HCT116 (cell line): ENCODE results near the gene MRPL1. TPM values are rescaled to one million over a fixed set of nuclear protein-coding genes. Genes with fewer than 3 reads are reported as not detected.

ENCODE experiments used
- ATAC-seq: fragments of 200-7000 bp; cut with Tn5 transposase; 2 replicates; pipeline ENCODE4 v1.9.1; 2020; ENCODE audit warnings: mild to moderate bottlenecking, moderate library complexity
- BruUV-seq: library from RNA; stranded (reverse); fragments of 400-500 nt; replicated peaks from 2 replicates; lab custom pipeline; 2021; lab: Mats Ljungman, UMichigan
- CTCF ChIA-PET: fragments of 300-600 bp; sonication (Branson Sonifier 250); formaldehyde crosslinking; loops from one replicate; lab custom pipeline; 2021; ENCODE audit warnings: antibody characterized with exemption; lab: Charles Lee
- POLR2A ChIA-PET: fragments of 300-600, 350-600 bp; sonication (Branson Sonifier 250); formaldehyde crosslinking; loops from one replicate; lab custom pipeline; 2021; ENCODE audit warnings: antibody characterized with exemption; lab: Charles Lee
- RAD21 ChIA-PET, 2 experiments: fragments of 300-600 bp; sonication (Branson Sonifier 250); formaldehyde crosslinking; loops; one replicate each; lab custom pipeline; 2023; ENCODE audit warnings: low total read pairs in 2 of 2; ENCODE audit not compliant: uncharacterized antibody in 2 of 2, unreplicated experiment in 2 of 2, low non-redundant PET in 1 of 2; lab: Charles Lee
- DNase-seq: peaks from one replicate; pipeline ENCODE4 v3.0.0-alpha.2; 2010; ENCODE audit warnings: low read depth, low spot score
- H2AFZ ChIP-seq: fragments of 200-600 bp; shearing (Covaris generic), sonication (generic); 2 replicates; pipeline ENCODE4 v1.6.1; 2017; ENCODE audit warnings: low read depth, mixed run types, mixed read lengths, antibody characterized with exemption, low read length; ENCODE audit not compliant: poor library complexity, severe bottlenecking
- H3K27ac ChIP-seq: 2 replicates; pipeline ENCODE4 v1.5.1; 2012; ENCODE audit warnings: low read depth, low read length
- H3K27me3 ChIP-seq: fragments of 200-600 bp; sonication (generic); 2 replicates; pipeline ENCODE4 v1.6.1; 2016; ENCODE audit warnings: mixed run types, low read length, mixed read lengths; ENCODE audit not compliant: insufficient read depth
- H3K36me3 ChIP-seq, 2 experiments: fragments of 200-500 bp in 1 of 2; fragments of 200-600 bp in 1 of 2; sonication (Bioruptor generic) in 1 of 2; sonication (generic) in 1 of 2; 2 replicates each; pipeline versions ENCODE4 v1.5.1 to v1.6.1; 2014 to 2016; ENCODE audit warnings: low read length in 2 of 2, inconsistent platforms in 1 of 2, mixed read lengths in 1 of 2, mixed run types in 1 of 2; ENCODE audit not compliant: insufficient read depth in 2 of 2, control insufficient read depth in 1 of 2
- H3K4me1 ChIP-seq, 2 experiments: fragments of 200-600 bp in 1 of 2; sonication (generic) in 1 of 2; 2 replicates each; pipeline versions ENCODE4 v1.5.1 to v1.6.1; 2012 to 2017; ENCODE audit warnings: low read length in 2 of 2, inconsistent platforms in 1 of 2, mild to moderate bottlenecking in 1 of 2, mixed read lengths in 1 of 2, mixed run types in 1 of 2, moderate library complexity in 1 of 2; ENCODE audit not compliant: insufficient read depth in 2 of 2, control insufficient read depth in 1 of 2
- H3K4me2 ChIP-seq: fragments of 200-600 bp; sonication (generic); 2 replicates; pipeline ENCODE4 v1.6.1; 2017; ENCODE audit warnings: mixed run types, low read length, mixed read lengths
- H3K4me3 ChIP-seq, 2 experiments: fragments of 200-600 bp in 1 of 2; sonication (generic) in 1 of 2; replicated peaks in 1 of 2; 2 replicates each; pipeline ENCODE4 v1.5.1; 2011 to 2016; ENCODE audit warnings: low read length in 2 of 2, control low read depth in 1 of 2, low read depth in 1 of 2, mild to moderate bottlenecking in 1 of 2, mixed read lengths in 1 of 2, mixed run types in 1 of 2
- H3K79me2 ChIP-seq: fragments of 200-600 bp; sonication (generic); 2 replicates; pipeline ENCODE4 v1.6.1; 2017; ENCODE audit warnings: mild to moderate bottlenecking, mixed run types, low read length, moderate library complexity, mixed read lengths; ENCODE audit not compliant: insufficient read depth
- H3K9ac ChIP-seq: fragments of 200-600 bp; sonication (generic); 2 replicates; pipeline ENCODE4 v1.6.1; 2016; ENCODE audit warnings: low read length, mixed read lengths
- H3K9me2 ChIP-seq: fragments of 200-600 bp; sonication (generic), shearing (Covaris generic); 2 replicates; pipeline ENCODE4 v1.6.1; 2017; ENCODE audit warnings: mixed run types, mild to moderate bottlenecking, moderate library complexity; ENCODE audit not compliant: insufficient read depth
- H3K9me3 ChIP-seq, 2 experiments: fragments of 200-500 bp in 1 of 2; fragments of 200-600 bp in 1 of 2; sonication (Bioruptor generic) in 1 of 2; sonication (generic) in 1 of 2; 2 replicates each; pipeline ENCODE4 v1.6.1; 2014 to 2017; ENCODE audit warnings: low read length in 2 of 2, mixed read lengths in 2 of 2, inconsistent platforms in 1 of 2, low read depth in 1 of 2, mild to moderate bottlenecking in 1 of 2, mixed run types in 1 of 2, moderate library complexity in 1 of 2; ENCODE audit not compliant: control insufficient read depth in 1 of 2, insufficient read depth in 1 of 2
- H4K20me1 ChIP-seq: fragments of 200-600 bp; sonication (generic), shearing (Covaris generic); 2 replicates; pipeline ENCODE4 v1.6.1; 2017; ENCODE audit warnings: mixed run types, mild to moderate bottlenecking, moderate library complexity; ENCODE audit not compliant: insufficient read depth
- ATF3 ChIP-seq: IDR thresholded peaks from 2 replicates; pipeline ENCODE4 v1.6.1; 2012
- CBX3 ChIP-seq: IDR thresholded peaks from 2 replicates; pipeline ENCODE4 v1.6.1; 2012; ENCODE audit warnings: low read depth
- CEBPB ChIP-seq: IDR thresholded peaks from 2 replicates; pipeline ENCODE4 v1.6.1; 2012; ENCODE audit warnings: low read depth
- CTCF ChIP-seq, 3 experiments: fragments of 200-600 bp in 1 of 3; sonication (generic) in 1 of 3; IDR thresholded peaks in 2 of 3; conservative IDR thresholded peaks in 1 of 3; 2 replicates each; pipeline ENCODE4 v1.5.1; 2012 to 2017; ENCODE audit warnings: low read depth in 2 of 3, low read length in 2 of 3, antibody characterized with exemption in 1 of 3, borderline replicate concordance in 1 of 3, control low read depth in 1 of 3, mild to moderate bottlenecking in 1 of 3, mixed read lengths in 1 of 3, mixed run types in 1 of 3, moderate library complexity in 1 of 3; ENCODE audit not compliant: insufficient read depth in 1 of 3
- EGR1 ChIP-seq: IDR thresholded peaks from 2 replicates; pipeline ENCODE4 v1.6.1; 2012; ENCODE audit warnings: low read depth
- ELF1 ChIP-seq: IDR thresholded peaks from 2 replicates; pipeline ENCODE4 v1.6.1; 2012; ENCODE audit warnings: low read depth, borderline replicate concordance
- EZH2 ChIP-seq: fragments of 200-600 bp; sonication (generic); IDR thresholded peaks from 2 replicates; pipeline ENCODE4 v1.6.1; 2017; ENCODE audit warnings: antibody characterized with exemption, mixed run types
- EZH2phosphoT487 ChIP-seq: fragments of 200-600 bp; IDR thresholded peaks from 2 replicates; pipeline ENCODE4 v1.6.1; 2018; ENCODE audit warnings: antibody characterized with exemption, borderline replicate concordance
- JUND ChIP-seq: IDR thresholded peaks from 2 replicates; pipeline ENCODE4 v1.6.1; 2012
- MAX ChIP-seq: IDR thresholded peaks from 2 replicates; pipeline ENCODE4 v1.6.1; 2012
- SIN3A ChIP-seq: IDR thresholded peaks from 2 replicates; pipeline ENCODE4 v1.6.1; 2012; ENCODE audit warnings: low read depth
- SRF ChIP-seq: IDR thresholded peaks from 2 replicates; pipeline ENCODE4 v1.6.1; 2012; ENCODE audit warnings: low read depth
- ZFX ChIP-seq: fragments of 450-650 bp; IDR thresholded peaks from 2 replicates; pipeline ENCODE4 v1.6.1; 2017
- intact Hi-C: fragments of 100-400 bp; cut with micrococcal nuclease; formaldehyde crosslinking; loops from 2 replicates; pipeline ENCODE4 v1.10.0; 2022
- total RNA-seq: library from RNA; stranded (reverse); gene quantifications from one replicate; pipeline ENCODE4 v1.2.1, GENCODE V29; 2021; ENCODE audit not compliant: unreplicated experiment

MRPL1 gene
- total RNA-seq, 1 experiment from 2014 or later, result 54.9 TPM

- Histone ChIP-seq H3K79me2 (no peaks in the 10 kb centered on the region), H3K9me3 (no peaks in the 10 kb centered on the region), H3K27me3 (no peaks in the 10 kb centered on the region), H3K4me3 (no peak overlapping the region), H3K9ac (no peak overlapping the region), H3K9me2 (no peaks in the 10 kb centered on the region), H3K4me2 (no peak overlapping the region), H3K27ac (no peak overlapping the region), H4K20me1 (no peaks in the 10 kb centered on the region), H2AFZ (no peak overlapping the region), H3K4me1 (no peaks in the 10 kb centered on the region), H3K36me3 (no peaks in the 10 kb centered on the region)
- BruUV-seq, result no TSS peak
- DNase-seq (no peak), ATAC-seq (no peak)
- POLR2A ChIA-PET, result no interaction called here
- CTCF ChIA-PET, result no interaction called here
- no peak for TF ChIP-seq CBX3
- TF ChIP-seq ZFX, result no peak
- no peak for TF ChIP-seq EGR1
- no peak for TF ChIP-seq JUND
- TF ChIP-seq ATF3, result no peak
- no peak for TF ChIP-seq CEBPB
- no peak for TF ChIP-seq SIN3A
- no peak for TF ChIP-seq ELF1
- no peak for TF ChIP-seq EZH2phosphoT487
- no peak for TF ChIP-seq CTCF (IDR thresholded peaks at IDR 0.05 in 2 of 3, conservative IDR thresholded peaks at IDR 0.05 in 1 of 3; ENCODE audit: borderline replicate concordance in 1 of 3, insufficient read depth in 1 of 3, low read depth in 2 of 3, low read length in 2 of 3)
- no peak for TF ChIP-seq MAX
- TF ChIP-seq EZH2, result no peak
- TF ChIP-seq SRF, result no peak
- RAD21 ChIA-PET, result no interaction called here
- intact Hi-C loops, result no loop called here
These were observed 28.2 kb upstream of the MRPL1 start for GRCh38 chr4:77834403-77834802.
